KG1 (cell line): ENCODE data around the gene CLIC5.

Experiments
- DNase-seq: peaks from one replicate; lab custom pipeline; 2025; lab: John Stamatoyannopoulos, UW

The CLIC5 gene

DNA sequence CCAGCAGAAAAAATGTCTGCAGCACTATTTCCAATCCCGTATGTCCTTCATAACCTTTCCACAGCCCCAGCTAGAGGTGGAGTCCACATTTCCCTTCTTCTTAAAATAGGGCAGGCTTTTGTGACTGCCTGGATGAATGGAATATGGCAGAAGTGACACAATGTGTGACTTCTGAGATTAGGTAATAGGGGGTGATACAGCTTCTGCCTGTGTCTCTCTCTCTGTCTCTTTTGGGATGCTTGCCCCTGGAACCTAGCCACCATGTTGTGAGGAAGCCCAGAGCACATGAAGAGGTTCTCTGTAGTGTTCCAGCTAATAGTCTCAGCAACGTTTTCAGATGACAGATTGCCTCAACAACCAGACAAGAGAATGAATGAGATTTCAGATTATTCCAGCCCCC, 51.4 kb downstream of the CLIC5 start:
- DNase-seq: no peak

DNA sequence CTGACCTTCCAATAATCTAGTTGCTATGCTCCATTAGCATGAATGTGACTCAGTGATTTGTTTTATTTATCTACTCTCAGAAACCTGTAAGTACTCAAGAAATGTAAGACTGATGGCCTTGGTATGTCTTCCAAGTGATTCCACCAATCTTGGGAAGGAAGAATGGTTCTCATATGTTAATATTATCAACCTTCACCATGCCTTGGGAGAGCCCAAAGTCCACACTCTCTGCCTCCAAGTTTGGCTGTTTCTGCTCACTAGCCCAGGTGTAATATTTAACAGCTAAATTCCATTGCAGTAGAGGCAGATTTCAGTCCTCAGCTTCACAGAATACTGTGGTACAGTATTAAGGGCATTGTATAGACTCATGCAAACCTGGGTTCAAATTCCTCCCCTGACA, 51.8 kb downstream of the CLIC5 start:
- no peak for DNase-seq

DNA sequence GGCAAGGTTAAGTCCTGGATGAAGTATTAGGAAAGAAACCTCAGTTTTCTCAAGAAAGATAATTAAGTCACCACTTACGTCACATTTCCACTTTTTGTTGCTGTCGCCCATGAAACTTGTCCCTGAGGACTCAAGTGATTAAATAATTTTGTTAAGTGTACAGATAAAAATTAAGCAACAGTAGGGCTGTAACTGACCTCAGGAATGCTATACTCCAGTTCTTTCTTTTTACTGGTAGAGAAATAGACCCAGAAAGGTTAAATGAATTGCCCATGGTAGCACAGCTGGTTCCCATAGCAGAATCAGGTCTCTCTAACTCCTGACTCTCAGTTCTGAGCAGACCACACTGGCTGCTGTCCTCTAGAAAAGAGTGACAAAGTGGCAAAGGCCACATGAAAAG, 54.5 kb downstream of the CLIC5 start:
- no peak for DNase-seq

DNA sequence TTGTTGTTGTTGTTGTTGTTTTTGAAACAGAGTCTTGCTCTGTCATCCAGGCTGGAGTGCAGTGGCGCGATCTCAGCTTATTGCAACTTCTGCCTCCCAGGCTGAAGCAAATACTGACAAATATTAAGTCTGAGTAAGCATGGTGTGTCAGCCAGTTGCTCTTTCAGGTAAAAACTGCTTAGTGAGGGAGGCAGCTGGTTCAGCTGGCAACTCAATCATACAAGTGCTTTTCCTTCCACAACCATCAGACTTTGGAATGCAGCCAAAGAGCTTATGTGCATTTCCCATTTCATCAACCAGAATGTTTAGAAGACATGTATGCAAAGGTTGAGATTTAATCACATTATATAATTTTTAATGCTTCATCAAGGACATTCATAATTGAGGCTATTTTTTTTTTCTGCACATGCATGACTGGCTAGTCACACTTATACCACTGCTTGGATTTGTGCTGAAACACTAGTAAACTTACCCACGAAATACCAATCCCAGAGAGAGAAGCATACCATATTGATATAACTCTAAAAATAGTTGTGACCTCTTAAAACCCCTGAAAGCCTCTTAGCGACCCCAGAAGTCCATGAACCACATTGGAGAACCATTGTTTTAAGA, 56.0 kb downstream of the CLIC5 start:
- peak; percentile 8 for DNase-seq

DNA sequence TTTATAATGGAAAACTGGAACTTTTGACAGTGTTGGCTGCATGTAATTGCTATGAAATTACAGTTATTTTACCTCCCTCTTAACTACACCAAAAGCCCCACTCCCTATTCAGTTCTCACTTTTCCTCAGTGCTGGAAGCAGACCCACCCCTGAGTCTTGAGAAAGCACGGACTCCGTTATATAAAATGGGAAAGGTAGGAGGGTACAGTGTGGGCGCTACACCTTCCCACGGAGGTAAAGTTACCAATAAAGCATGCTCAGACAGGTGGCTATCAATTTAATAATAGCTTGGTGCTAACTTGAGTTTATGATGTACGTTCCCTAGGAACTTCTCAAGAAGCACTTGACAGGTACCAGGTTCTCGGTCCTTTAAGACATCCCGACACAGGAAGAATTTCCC, 59.0 kb downstream of the CLIC5 start:
- no peak for DNase-seq

DNA sequence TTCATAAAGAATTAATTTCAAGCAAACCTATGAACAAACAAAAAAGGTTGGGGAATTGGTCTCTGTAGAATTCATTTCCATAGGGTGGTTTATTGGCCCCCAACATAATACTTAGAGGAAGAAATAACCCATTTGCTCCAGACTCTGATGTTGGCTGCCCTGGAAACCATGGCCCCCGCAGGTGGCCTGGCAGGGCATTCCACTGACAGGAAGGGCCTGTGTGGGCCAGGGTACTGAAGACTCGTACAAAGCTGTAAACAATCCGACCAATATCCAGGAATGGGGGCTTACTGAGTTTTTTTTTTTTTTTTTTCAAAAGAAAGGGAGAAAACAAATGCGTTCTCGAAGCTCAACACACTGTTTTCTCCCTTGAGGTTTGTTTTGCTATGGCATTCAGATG, 59.5 kb downstream of the CLIC5 start:
- DNase-seq: no peak

DNA sequence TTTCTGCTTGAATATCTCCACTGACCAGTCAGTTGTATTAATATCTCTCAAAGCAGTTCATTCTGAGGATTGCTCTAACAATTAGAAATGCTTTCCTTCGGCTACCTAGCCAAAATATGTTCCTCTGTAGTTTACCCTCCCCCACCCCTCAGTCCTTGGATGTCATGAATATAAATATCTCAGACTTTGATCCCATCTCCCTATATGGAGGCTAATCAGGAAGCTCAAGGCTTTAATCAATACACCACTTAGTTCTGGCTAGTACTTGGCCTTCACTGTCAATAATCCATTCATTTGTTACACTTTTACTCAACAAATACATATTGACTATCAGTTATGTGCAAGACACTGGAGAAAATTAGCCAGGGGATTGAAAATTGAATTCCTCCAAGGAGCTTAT, 60.1 kb downstream of the CLIC5 start:
- DNase-seq: no peak

DNA sequence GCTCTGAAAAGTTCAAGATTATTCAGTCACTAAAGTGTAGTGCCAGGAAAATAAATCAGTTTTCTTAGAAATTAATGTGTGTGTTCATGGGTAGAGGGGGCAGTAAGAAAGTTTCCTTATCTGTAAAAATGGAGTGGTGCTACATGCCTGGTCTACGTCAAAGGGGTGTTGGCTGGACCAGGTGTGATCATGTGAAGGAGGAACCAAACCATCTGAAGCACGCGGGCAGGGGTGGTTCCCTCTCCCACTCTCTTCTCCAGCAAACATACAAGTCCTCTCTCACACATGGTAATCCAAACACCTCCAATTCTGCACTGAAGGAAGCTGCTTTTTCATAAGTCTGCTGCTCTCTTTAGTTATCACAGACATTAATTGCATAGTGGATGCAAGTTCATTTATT, 63.1 kb downstream of the CLIC5 start:
- DNase-seq: no peak

DNA sequence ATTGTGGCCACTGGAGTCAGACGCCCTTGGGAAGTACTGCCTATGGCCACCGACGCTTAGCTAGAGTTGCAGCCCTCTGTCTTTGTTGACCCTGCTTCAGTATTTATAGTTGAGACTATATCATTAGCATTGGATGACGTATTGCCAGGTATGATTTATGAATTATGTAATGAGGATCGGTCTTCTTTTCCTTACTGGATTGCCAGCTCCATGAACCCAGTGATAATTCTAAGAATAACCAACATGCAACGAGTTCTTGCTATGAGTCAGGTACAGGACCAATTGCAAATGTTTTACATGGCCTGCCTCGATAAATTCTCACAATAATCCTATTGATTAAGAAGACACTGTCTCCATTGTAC, 63.5 kb downstream of the CLIC5 start:
- DNase-seq: no peak

DNA sequence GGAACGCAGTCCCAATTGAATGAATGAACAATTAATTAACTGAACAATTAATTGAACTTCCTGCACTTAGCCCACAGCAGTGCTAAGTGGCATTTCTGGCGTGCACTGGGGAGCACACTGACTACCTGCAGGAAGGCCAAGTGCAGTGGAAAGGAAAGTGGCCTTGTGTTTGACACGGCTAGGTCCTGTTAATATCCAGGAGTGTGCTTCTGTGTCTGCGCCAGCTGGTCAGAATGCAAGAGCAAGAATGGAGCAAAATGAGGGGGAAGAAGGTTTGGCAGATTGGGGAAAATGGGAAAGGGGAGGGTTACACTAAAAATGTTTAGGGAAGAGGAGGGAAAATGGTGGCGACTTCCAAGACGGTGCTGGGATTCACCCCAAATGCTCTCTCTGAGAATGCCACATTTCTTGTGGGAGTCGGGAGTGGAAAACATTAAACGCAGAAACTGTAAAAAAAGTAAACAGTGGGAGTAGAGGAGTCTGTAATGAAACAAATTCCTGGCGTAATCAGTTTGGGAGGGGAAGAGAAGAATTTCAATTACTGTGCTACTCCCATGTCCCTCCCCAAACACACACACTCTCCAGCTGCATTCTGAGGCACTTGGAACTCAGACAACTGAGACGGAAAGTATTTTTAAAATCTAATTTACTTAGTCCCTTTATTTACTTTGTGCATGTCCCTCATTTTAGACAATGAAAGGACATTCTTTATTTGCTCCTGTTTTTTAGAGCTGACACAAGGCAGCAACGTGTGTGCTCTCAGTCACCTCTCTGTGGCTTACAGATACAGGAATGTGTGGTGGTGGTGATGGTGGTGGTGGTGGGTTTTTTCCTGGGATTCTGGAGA, 64.1 kb downstream of the CLIC5 start:
- no peak for DNase-seq

DNA sequence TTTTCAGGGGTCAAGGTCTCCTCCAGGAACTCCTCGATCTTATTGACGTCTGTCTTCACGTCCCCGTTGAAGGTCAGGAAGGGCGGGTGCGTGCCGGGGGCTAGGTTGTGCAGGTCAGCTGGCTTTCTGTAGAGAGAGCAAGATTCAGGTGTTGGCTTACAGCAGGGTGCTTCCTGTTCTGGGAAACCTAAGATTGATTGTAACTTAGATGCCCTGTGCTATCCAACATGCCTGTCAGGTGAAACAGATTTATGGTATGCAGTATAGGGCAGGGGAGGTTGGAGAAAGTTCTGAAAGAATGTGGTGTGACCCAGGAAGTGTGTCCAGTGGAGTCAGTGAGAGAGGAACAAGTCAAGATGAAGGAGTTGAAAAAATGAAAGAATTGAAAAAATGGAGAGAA, 66.4 kb downstream of the CLIC5 start:
- DNase-seq: no peak

DNA sequence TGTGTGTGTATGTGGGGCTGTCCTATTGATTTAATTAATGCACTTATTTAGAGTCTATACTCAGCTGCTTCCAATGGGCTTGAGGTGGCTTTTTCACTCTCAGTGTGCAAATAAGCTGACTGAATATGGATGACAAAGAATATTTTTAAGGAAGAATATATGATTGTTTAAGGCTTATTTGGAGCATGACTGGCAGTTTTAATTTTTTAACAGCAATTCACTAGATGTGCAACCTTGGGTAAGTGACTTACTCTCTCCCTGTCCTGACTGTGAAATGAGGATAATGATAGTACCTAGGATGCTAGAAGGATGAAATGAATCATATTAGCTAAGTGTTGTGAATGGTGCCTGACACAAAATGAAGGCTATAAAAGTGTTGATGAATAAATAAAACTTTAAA, 67.9 kb downstream of the CLIC5 start:
- no peak for DNase-seq

DNA sequence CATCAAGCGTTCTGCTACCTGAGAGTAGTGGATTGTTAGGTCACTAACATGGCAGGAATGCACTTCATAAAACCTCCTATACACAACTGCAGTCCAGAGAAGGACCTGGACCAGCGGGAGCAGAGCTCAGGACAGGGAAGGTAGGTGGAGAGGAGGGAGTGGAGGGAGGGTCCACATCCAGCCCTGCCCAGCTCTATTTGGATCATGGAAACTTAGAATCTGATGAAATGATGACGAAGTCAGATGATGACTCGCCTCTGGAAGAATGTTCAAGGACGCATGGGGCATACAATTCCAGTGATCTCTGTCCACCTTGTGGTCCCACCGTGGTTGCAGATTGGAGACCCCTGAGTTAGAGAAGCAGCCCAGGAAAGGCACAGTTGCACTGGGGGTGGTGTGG, 68.8 kb downstream of the CLIC5 start:
- DNase-seq: no peak

DNA sequence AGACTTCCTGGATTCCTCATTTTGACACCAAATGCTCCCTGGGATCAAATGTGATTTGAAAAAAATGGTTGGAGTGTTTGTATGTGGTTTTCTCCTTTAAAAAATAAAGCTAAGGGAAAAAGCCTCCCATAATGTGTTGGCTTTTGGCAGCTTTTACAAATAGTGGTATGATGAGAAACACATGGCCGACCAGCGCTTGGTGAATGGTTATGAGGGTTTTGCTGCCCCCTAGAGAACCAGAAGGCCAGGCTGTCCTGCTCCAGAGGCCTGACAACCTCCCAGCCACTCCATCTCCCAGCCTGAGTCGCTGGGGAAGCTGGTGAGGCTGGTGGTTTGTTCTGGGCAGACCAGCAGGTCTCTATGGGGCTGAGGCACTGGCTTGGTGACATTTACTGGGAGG, 69.3 kb downstream of the CLIC5 start:
- DNase-seq: no peak

DNA sequence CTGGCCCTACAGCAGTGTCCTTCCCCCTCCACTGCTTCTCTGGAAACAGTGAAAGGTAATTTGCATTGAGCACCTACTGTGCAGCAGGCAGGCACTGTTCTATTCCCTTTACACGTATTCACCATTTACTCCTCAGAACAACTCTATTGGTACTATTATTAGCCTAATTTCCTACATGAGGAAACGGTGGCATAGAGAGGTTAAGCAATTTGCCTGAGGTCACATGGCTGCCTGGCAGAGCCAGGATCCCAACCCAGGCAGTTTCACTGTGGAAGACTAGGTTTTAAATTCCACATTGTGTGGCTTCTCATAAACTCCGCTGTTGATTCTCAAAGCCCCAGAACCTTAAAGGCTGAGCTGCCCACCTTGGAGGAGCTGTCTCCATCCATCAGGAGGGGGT, 72.7 kb downstream of the CLIC5 start:
- DNase-seq: no peak

DNA sequence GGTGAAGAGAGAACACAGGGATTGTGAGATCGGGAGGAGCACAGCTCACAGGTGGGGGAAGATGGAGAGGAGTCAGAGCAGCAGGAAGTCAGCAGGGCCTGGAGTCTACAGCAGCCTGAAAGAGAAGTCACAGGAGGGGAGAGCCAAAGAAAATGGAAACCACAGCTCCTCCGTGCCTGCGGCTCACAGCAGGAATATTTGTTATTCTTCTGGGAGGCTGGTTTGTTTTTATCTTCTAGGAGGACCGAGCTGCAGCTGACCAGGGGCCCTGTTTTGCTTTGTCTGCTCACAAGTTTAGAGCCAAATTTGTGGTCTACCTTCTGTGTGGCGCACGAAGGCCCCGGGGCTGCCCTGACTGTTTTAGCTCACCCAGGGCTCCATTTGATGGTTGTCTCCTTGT, 81.8 kb downstream of the CLIC5 start:
- DNase-seq: no peak

DNA sequence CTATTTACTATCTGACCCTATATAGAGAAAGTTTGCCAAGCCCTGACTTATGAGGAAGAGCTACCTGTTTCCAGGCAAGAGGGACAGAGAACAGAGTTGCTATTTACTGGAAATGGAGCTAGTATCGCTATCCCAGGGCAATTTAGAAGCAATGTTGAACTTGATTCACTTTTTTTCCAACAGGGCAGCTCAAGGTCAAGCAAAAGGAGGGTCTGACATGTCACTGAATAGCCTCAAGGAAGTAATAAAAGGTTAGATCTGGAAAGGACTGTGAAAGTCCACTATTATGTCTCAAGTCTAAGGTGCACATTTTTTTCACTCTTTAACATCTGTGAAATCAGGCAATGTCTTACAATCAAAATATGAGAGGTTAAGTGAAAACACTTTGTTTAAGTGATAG, 84.4 kb downstream of the CLIC5 start:
- no peak for DNase-seq

DNA sequence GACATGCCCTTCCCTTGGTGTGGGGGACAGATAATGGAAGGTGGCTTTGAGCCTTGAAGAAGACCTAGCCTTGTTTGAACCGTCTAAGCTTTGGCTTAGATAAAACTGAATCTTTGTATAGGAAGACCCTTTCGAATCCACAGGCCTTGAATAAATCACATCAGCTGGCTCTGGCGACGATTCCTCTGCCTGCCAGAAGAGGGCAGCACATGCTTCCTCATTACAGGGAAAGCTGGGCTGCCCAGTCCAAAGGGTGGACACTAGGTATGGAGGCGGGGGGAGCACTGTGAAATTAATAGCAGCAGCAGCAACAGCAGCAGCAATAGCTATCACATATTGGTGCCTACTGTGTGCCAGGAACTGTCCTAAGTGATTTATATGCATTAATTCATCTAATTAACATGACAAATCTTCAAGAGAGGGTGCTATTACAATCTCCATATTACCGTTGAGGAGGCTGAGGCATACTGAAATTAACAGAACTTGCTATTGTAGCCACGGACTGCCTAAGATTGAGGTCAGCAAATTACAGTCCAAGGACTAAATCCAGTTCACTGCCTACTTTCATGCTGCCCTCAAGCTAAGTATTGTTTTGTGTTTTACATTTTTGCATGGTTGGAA, 85.1 kb downstream of the CLIC5 start:
- peak; percentile 13 for DNase-seq

DNA sequence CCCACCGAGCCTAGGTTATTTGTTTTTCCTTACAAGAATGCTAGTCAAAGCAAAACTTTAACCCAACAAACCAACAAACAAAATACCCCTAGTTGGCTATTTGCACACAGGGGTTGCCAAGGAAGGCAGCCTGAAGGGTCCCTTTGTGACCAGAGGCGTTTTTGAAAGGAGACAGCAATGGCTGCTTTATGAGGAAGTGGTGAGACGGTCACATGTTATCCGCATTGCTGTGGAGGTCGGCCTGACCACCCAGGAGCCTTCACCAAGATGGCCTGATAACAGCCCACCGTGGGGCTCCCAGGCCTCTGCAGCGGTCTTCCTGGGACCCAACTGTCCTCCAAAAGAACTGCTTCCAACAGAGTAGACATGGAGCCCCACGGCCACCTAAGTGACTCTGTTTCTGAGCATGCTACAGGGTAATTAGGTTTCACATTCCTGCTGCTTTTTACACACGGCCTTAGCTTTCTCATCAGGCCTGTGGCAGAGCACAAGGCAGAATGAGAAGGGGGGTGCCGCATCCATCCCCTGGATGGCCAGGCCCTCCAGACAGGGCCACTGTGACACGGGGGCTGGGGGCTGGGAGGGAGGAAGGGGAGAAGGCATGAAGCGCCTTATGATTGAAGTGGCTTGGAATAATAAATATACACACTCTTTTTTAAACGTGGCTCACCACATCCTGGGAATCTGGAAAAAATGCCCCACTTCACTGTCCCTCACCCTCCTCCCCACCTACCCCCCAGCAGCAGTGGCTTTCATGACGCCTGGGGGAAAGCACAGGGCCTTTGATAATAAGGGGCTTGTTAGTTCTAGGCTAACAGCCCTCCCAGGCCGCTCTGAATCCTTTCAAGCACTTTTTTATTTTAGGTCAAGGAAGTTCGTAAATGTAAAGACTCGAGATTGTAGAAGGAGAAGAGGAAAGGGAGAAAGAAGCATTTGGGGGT, 86.0 kb downstream of the CLIC5 start:
- no peak for DNase-seq

DNA sequence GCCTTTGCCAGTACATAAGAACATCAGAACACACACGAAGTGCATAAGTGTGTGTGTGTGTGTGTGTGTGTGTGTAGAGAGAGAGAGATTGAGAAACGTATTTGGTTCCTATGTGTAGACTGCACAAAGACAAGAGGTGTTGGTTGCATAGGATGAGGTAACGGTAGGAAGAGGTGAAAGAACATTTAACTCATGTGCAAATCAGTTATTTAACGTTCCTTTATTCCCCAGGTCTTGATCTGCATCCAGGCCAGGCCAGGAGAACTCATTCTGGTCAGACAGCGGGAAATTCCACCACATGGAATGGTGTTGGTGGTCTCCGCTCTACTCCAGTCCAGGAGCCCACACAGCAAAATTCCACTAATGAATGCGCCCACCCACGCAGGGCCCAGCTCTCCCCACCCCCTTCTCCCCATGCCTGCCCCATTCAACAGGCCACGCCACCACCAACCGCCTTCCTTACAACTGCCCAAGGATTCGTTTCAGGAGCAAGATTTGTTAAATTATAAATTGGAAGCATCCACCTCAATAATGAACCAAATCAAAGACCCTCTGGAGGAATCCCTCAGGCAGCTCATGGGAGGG, 86.8 kb downstream of the CLIC5 start:
- no peak for DNase-seq

DNA sequence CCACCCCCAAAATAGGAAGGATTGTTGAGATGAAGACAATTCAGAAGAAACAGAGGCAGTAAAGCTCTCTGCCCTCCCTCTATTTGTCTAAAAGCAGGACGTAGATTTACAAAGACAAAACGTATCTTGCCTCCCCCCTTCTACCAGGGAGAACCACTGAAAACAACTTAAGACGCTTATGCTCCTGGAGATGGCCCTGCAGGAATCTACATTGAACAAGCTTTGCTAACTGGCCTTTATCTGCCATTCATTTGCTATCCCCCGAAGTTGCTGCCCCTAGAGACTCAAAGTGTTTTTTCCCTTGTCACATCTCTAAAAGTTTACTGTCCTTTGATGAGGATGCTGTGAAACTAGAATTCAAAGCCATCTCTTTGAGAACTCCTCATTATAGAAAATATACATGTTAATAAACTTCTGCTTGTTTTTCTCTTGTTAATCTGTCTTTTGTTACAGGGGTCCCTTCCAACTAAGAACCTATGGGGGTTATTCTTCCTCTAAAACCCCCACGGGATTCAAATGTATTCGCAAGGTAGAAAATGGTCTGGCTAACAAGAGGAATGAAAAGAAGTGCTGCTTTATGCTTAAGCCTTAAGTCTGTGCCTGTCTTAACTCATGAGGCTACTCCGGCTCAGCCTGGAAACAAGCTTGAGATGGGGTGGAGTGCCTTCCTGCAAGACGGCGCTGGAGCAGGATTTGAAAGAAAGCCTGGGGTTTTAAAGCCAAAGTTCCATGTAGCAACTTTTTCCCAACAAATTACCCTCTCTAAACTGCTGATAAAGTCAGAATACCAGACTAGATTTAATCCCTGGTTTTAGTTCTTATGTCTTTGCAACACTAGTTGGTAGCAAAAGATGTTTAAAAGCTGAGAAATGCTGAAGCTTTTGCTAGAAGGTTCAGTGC, 88.0 kb downstream of the CLIC5 start:
- no peak for DNase-seq
